HL-60 (cell line): ENCODE measurements around the gene BABAM1.
A peak's percentile ranks its signal among the peaks of the same experiment; 100 is the strongest.

Experiments
- DNase-seq, 2 experiments: peaks; one replicate each; pipeline ENCODE4 v3.0.0-alpha.2; 2010 to 2020; ENCODE audit warnings: low read depth in 1 of 2, low spot score in 1 of 2
- H3K27ac ChIP-seq: fragments of 250-450 bp; sonication (Bioruptor Pico); replicated peaks from 2 replicates; pipeline ENCODE4 v1.5.1; 2020; ENCODE audit warnings: mild to moderate bottlenecking, moderate library complexity
- H3K27me3 ChIP-seq: fragments of 250-450 bp; sonication (Bioruptor Pico); 2 replicates; pipeline ENCODE4 v1.5.1; 2021; ENCODE audit warnings: mild to moderate bottlenecking, moderate library complexity; ENCODE audit not compliant: insufficient read depth, poor library complexity, severe bottlenecking
- H3K4me3 ChIP-seq: replicated peaks from 2 replicates; pipeline ENCODE4 v1.5.1; 2011; ENCODE audit warnings: mild to moderate bottlenecking, control low read depth, low read length; ENCODE audit not compliant: insufficient read depth
- CTCF ChIP-seq: IDR thresholded peaks from one replicate; pipeline ENCODE4 v1.5.1; 2011; ENCODE audit warnings: low read length, control low read depth, inconsistent platforms; ENCODE audit not compliant: insufficient read depth
- GABPA ChIP-seq: IDR thresholded peaks from 2 replicates; pipeline ENCODE4 v1.6.1; 2012; ENCODE audit warnings: low read depth
- POLR2AphosphoS5 ChIP-seq: IDR thresholded peaks from 2 replicates; pipeline ENCODE4 v1.6.1; 2012; ENCODE audit warnings: low read depth
- REST ChIP-seq: IDR thresholded peaks from 2 replicates; pipeline ENCODE4 v1.6.1; 2012; ENCODE audit warnings: low read depth; ENCODE audit not compliant: insufficient replicate concordance
- SPI1 ChIP-seq: IDR thresholded peaks from 2 replicates; pipeline ENCODE4 v1.6.1; 2012; ENCODE audit warnings: low read depth, mild to moderate bottlenecking, borderline replicate concordance

The BABAM1 gene

GRCh38 chr19:17323300-17323963 lies 56.2 kb downstream of the BABAM1 start:
- H3K27ac ChIP-seq: no peak overlapping the region
- peaks cover 4% of the 10 kb centered on the region for H3K27me3 ChIP-seq
- no peak for DNase-seq
- no peak overlapping the region for H3K4me3 ChIP-seq
- TF ChIP-seq SPI1: no peak
- TF ChIP-seq GABPA: no peak
- TF ChIP-seq CTCF: no peak
- no peak for TF ChIP-seq POLR2AphosphoS5
- no peak for TF ChIP-seq REST

DNA sequence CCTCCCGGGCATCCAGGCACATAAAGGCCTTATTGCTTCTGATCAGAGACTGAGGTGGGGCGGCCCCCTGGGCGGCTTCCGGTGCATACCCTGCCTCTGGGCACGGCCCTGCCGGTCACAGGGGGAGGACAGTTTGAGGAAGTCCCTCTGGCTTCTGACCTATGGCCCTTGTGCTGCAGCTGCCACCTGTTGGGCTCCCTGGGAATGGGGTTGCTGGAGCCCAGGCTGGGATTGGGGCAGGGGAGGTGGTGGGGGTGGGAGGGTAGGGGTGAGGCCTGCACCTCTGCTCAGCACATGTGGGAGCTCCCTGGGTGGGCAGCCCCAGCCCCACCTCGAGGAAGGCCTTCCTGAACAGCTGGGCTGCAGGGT lies 56.7 kb downstream of the BABAM1 start:
- TF ChIP-seq CTCF (no peak), POLR2AphosphoS5 (no peak)
- Histone ChIP-seq H3K27ac (no peak overlapping the region), H3K27me3 (peaks cover 6% of the 10 kb centered on the region), H3K4me3 (no peak overlapping the region)
- no peak for DNase-seq

GRCh38 chr19:17324357-17325114 lies 57.3 kb downstream of the BABAM1 start:
- TF ChIP-seq GABPA: no peak
- TF ChIP-seq REST: no peak
- TF ChIP-seq POLR2AphosphoS5: no peak
- TF ChIP-seq SPI1: no peak
- no peak for TF ChIP-seq CTCF
- H3K27me3 ChIP-seq: peaks cover 12% of the 10 kb centered on the region
- peak in 1 of 2 experiments; percentile 41 for DNase-seq
- H3K27ac ChIP-seq: no peak overlapping the region
- no peak overlapping the region for H3K4me3 ChIP-seq
